UCSD-AML1 (cell line): ENCODE measurements around the gene DPPA2.

Source experiments
- DNase-seq: peaks from one replicate; lab custom pipeline; 2025; ENCODE audit not compliant: unreplicated experiment; lab: John Stamatoyannopoulos, UW

DPPA2 gene

DNA sequence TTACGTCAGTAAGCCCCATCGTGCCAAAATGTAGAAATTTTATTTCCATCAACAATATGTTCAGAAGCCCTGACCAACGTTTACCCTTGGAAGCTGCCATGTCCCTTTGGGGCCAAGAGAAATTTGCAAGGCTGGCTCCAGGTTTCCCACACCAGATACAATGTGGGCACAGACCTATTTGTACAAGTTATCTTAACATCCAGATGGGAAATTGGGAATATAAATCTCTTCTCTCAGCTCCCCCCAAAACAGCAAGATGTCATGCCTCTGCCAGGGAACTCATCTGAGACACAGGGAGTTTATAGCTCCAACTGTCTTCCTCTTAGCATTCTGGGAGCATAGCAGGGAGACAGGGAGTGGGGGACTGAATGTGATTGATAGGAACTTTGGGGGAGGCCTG is 9.3 kb upstream of the DPPA2 start:
- no peak for DNase-seq

DNA sequence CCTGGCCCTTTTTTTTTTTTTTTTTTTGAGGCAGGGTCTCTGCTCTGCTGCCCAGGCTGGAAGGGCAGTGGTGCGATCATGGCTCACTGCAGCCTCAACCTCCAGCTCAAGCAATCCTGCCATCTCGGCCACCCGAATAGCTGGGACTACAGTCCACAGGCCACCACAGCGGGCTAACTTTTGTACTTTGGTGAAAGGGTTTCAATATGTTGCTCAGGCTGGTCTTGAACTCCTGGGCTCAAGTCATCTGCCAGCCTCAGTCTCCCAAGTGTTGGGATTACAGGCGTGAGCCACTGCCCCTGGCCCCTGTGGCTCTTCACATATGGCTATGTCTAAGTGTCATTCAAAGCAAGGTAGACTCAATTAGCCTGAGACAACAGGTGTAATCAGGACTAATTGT is 8.8 kb upstream of the DPPA2 start:
- DNase-seq, result no peak

DNA sequence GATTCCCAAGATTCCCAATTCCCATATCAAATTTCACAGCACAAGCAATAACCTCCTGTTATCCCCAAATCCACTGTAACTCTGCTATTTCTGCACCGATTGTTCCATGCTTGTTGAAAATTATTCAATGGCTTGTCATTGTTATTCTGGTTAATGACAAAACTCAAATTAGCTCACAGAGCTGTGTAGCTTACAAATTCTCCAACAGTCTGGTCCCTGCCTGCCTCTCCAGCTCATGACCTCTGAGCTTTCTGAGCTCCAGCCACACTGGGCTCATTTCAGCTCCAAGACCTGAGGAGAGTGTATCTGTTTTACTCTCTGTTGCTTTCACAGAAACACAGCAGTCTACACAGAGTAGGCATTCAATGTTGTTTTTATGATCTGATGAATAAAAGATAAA is 3.3 kb downstream of the DPPA2 start:
- no peak for DNase-seq

DNA sequence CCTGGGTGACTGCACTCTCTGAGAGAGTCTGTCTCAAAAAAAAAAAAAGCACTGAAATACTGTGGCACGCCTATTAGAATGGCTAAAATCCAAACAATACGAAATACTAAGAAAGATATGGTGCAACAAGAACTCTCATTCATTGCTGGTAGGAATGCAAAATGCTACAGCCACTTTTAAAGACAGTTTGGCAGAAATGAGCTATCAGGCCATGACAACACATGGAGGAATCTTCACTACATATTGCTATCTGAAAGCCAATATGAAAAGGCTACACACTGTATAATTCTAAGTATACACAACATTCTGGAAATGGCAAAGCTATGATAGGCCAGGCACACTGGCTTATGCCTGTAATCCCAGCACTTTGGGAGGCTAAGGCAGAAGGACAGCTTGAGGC is 18.8 kb downstream of the DPPA2 start:
- DNase-seq, result no peak

DNA sequence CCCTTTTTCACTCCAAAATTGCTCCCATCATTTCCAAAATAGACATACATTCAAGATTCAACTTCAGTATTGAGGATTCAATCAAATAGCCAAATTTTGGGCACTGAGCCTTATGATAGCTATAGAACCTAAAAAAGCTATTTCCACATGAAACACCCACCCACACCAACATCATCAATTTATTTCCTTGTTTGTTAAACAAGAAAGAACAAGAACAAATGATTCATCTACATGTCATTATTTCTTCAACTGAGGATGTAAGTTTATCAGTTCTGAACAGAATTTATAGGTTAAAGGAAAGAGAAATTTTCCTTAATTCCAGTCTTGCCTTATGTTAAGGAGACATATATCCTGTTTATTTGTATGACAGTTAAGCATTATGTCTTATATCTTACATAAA is 32.2 kb downstream of the DPPA2 start:
- DNase-seq, result no peak

DNA sequence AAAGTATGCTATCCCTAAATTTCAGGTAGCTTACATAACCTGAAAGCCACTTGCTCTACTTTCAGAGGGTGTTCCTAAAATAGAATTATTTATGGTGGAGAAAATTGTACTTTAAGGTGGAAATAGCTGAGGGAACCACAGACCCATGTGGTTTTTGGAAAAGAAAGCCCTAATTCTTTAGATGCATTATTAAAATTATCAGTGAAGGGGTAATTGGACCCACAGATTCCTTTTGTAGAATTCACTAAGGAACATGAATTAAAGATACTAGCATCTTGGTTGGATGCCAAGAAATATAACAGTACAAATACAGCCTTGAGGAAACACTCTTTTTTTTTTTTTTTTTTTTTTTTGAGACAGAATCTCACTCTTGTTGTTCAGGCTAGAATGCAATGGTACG is 37.8 kb downstream of the DPPA2 start:
- no peak for DNase-seq

DNA sequence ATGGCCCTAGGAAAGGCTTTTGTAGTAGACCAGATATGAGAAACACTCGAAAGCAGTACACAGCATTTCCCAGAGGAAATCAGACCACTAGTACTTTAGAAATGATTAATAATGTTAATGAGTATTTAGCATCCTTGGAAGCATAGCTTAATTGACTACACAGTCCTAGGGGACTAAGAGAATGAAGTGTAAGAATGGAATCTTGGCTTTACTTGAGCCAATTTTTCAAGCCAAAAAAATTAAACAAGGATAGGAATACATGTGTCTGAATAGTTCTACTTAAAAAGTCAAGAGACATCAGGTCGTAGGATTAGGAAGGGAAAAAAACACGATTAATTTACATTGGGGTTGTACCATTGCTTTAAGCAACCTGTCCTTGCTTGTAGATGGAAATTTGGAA is 38.2 kb downstream of the DPPA2 start:
- no peak for DNase-seq

DNA sequence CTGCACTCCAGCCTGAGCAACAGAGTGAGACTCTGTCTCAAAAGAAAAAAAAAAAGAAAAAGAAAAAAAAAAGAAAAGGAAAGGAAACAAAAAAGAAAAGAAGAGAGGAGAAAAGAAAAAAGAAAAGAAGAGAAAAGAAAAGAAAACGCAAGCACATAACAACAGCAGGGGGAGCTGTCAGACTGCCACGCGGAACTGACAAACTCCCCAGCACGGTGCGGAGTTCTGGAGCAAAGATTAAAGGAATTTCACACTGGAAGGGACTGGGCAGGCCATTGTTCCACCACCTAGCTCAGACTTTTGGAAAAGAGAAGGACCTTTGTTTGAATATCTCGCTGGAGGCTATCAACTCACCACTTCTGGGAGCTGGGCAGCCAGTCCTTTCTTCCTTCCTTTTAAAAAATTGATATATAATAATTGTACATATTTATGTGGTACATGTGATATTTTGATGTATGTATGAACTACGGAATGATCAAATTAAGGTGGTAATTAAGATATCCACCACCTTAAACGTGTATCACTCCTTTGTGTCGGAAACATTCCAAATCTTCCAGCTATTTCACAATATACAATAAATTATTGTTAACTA is 40.5 kb downstream of the DPPA2 start:
- no peak for DNase-seq

DNA sequence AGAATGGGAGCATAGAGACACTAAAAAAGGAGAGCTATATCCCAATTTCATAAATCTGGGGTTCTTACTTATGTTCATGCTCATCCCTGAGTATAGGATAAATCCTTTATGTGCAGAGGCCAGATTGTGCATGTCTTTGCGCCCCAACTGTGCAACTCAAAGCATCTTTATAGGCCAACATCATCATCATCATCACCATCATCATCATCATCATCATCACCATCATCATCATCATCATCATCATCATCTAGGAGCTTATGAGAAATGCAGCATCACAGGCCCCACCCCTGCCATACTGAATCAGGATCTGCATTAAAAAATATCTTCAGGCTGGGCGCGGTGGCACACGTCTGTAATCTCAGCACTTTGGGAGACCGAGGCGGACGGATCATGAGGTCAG is 45.5 kb downstream of the DPPA2 start:
- no peak for DNase-seq

DNA sequence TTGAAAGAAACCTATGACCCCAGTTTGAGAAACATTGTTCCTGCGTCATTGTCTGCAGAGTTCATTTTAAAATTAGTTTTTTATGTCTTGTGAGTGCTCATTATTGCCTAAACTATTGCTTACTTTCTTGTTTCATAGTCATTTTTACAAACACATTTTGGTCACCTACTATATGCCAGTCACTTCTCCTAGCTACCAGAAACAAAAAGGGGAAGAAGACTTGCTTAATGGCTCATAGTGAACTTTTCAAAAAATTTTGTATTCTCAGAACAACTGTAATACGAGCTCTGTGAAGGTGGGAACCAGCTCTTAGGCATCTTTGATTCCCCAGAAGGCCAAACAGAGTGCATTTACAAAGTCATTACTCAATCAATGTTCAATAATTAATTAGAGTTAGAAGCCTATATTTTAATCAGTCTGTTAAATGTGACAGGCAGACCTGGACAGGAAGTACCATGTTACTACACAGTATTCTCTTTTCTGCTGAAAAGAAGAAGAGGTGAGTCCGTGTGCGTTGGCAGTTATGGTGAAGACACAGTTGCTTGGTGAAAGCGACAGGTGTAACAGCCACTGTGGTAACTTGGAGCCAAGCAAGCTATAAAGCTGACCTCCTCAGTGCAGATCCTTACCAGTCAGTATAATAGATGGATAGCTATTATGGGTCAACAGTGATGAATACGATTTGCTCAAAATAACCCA is 46.6 kb downstream of the DPPA2 start:
- no peak for DNase-seq

DNA sequence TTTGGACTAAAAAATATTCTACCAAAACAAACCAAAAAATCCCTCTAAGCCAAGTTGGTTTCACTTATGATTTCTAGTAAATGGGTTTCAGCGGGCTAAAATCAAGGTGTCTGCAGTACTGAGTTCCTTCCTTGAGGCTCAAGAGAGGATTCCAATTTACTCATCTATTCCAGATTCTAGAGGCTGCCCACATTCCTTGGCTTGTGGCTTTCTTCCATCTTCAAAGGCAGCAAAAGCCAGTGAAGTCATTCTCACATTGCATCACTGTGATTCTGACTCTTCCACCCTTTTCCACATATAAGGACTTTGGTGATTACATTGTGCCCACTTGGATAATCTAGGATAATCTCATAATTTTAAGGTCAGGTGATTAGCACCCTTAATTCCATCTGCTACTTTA is 48.1 kb downstream of the DPPA2 start:
- no peak for DNase-seq

DNA sequence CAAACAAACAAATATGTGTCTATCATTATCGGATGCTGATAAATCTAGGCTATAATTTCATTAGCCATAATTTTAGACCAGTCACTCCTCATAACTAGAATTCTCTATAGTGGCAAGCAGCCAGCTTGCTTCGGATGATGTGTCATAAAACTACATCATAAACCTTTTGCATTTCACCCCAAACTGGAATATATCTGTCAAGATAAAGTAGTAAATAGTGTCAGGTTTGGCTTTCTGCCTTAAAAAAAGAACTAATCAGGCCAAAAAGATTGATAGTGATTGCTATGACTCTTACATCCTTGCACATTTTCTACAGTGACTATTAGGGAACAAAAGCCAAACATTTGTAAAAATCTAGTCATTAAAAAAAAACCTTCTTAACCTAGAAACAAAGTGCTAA is 51.0 kb downstream of the DPPA2 start:
- no peak for DNase-seq

DNA sequence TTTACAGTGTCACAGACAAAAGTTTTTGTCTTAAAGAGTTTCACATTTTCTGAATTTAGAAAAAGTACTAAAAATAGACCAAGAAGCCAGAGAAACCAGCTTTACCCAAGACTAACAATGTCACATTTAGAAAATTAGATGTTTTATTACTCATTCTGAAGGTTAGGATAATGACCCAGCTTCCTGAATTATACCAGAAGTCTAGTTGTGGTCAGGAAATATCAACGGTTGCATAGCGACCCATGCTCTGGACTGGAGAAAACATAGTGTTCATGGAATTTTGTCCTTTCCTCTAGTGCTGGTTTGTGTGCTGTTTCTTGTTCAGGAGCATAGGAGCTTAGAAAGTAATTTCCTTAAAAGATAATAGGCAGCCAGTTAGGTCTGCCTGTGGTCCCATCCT is 59.0 kb downstream of the DPPA2 start:
- no peak for DNase-seq

DNA sequence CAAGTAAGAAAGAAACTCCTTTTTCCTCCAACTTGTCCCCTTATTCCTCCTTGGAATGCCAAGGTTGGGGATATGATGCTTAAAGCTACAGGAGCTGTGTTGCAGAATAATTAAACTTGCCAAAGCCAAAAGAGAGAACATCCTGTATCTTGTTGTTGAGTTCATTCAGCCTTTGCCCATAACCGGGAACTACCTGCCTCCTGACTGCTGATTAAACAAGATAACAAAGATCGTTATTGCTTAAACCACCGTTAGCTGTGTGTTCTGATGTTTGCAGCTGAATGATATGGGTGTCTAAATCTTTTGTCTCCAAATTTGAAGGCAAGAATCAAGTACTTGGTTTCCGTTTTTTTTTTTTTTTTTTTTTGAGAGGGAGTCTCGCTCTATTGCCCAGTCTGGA is 61.5 kb downstream of the DPPA2 start:
- no peak for DNase-seq

DNA sequence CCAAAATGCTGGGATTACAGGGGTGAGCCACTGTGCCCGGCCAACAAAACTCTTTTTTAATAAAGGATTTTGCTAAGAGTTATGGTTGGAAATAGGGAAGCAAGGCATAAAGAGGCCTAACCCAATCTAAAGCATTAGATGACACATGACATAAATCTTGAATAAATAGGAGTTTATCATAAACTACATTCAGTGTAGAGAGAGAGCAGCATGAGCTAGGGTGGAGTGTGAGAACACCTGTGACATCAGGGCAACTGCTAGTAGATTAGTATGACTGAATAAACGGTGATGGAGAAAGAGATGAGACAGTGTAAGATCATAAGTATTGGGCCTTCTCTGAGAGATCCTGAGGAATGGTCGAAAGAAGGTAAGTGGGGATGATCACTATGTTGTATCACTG is 63.7 kb downstream of the DPPA2 start:
- DNase-seq, result no peak
